ENCODE data around the gene RFPL1.
"Not testable (repeated sequence)": the region's sequence is repeated elsewhere in the genome, so short reads cannot be mapped to it uniquely, and the experiment has no call there.

RFPL1 gene

GRCh38 chr22:29438283-29438682, at the start of gene RFPL1:
TSS of gene RFPL1 (plus strand) at chr22:29438583.
- H3K27ac Mint-ChIP-seq; intact Hi-C loops (cut with micrococcal nuclease); H3K9me3 Mint-ChIP-seq; H3K4me3 Mint-ChIP-seq; H3K36me3 Mint-ChIP-seq (ENCODE audit: low read depth); H3K4me1 Mint-ChIP-seq (ENCODE audit: low read depth): not testable (repeated sequence)
- H3K27me3 Mint-ChIP-seq, result peaks cover 19% of the 10 kb centered on the region

- peaks cover 48% of the 10 kb centered on the region for H3K36me3 Mint-ChIP-seq (ENCODE audit: low read depth)
- peak overlapping the region; percentile 88 for H3K27ac Mint-ChIP-seq
- H3K27me3 Mint-ChIP-seq, result no peaks in the 10 kb centered on the region
- H3K4me3 Mint-ChIP-seq, result peak overlapping the region; percentile 95
- intact Hi-C loops (cut with micrococcal nuclease), result loop anchor here (5.0 kb wide), 2 partner anchors 76 to 89 kb away; no protein-coding TSS in a partner anchor
- H3K9me3 Mint-ChIP-seq, result no peaks in the 10 kb centered on the region
- H3K4me1 Mint-ChIP-seq (ENCODE audit: low read depth), result peaks cover 67% of the 10 kb centered on the region
Measured at GRCh38 chr22:29388759-29389090, 49.7 kb upstream of the RFPL1 start.

DNA sequence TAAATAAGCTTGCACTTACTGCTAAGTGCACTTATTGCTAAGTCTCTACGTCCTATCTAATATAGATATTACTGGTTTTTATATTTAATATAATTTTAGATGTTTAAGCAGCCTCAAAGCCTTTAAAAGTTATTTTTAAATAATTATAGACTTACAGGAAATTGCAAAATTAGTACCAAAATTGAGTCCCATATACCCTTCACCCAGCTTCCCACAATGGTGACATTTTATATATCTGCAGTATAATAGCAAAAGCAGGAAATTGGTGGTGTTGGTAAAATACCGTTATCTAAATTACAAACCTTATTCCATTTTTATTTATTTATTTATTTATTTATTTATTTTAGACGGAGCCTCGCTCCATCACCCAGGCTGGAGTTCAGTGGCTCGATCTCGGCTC, 48.1 kb upstream of the RFPL1 start:
- Mint-ChIP-seq H3K27me3 (no peaks in the 10 kb centered on the region), H3K9me3 (no peaks in the 10 kb centered on the region), H3K27ac (no peak overlapping the region), H3K36me3 (ENCODE audit: low read depth) (peaks cover 33% of the 10 kb centered on the region), H3K4me1 (ENCODE audit: low read depth) (peaks cover 65% of the 10 kb centered on the region), H3K4me3 (no peak overlapping the region)
- intact Hi-C loops (cut with micrococcal nuclease), result no loop called here

GRCh38 chr22:29391546-29391945, 46.8 kb upstream of the RFPL1 start:
- H3K4me3 Mint-ChIP-seq, result no peak overlapping the region
- peaks cover 3% of the 10 kb centered on the region for H3K27me3 Mint-ChIP-seq
- peaks cover 60% of the 10 kb centered on the region for H3K4me1 Mint-ChIP-seq (ENCODE audit: low read depth)
- no peaks in the 10 kb centered on the region for H3K9me3 Mint-ChIP-seq
- peaks cover 20% of the 10 kb centered on the region for H3K36me3 Mint-ChIP-seq (ENCODE audit: low read depth)
- intact Hi-C loops (cut with micrococcal nuclease), result no loop called here
- H3K27ac Mint-ChIP-seq, result peak overlapping the region; percentile 5

DNA sequence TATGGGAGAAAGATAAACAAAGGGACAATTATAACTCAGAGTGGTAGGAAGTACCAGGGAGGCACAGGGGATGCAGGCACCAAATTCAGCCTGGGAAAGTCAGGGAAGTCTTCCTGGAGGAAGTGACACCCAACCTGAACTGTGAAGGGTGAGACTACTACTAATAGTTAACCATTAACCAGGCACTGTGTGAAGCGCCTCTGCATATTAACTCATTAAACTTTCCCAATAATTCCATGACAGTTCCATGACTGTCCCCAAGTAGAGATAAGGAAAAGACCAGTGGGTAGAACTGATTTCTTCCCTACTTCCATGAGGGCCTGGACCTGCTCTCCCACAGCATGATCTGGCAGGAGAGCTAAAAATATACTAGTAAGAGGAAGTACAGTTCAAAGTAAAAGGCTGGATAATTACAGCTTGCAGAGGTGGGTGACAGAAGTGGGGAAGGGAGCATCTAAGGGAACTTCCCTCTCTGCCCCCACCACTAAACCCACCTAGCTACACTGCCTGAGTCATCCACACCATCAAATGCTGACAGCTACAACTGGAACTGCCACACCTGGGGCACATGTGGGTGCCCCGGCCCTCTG, 45.3 kb upstream of the RFPL1 start:
- Mint-ChIP-seq H3K27ac (peak overlapping the region; percentile 70), H3K36me3 (ENCODE audit: low read depth) (peaks cover 4% of the 10 kb centered on the region), H3K27me3 (peaks cover 4% of the 10 kb centered on the region), H3K9me3 (no peaks in the 10 kb centered on the region), H3K4me1 (ENCODE audit: low read depth) (peaks cover 55% of the 10 kb centered on the region), H3K4me3 (no peak overlapping the region)
- intact Hi-C loops (cut with micrococcal nuclease), result no loop called here

GRCh38 chr22:29394931-29395581, 43.3 kb upstream of the RFPL1 start:
- H3K27me3 Mint-ChIP-seq, result peaks cover 4% of the 10 kb centered on the region
- intact Hi-C loops (cut with micrococcal nuclease), result loop anchor here (2.0 kb wide), 1 partner anchor 130 kb away; no protein-coding TSS in a partner anchor
- no peak overlapping the region for H3K4me3 Mint-ChIP-seq
- peaks cover 46% of the 10 kb centered on the region for H3K4me1 Mint-ChIP-seq (ENCODE audit: low read depth)
- peak overlapping the region; percentile 70 for H3K27ac Mint-ChIP-seq
- H3K36me3 Mint-ChIP-seq (ENCODE audit: low read depth), result no peaks in the 10 kb centered on the region
- no peaks in the 10 kb centered on the region for H3K9me3 Mint-ChIP-seq

GRCh38 chr22:29396126-29396525, 42.3 kb upstream of the RFPL1 start:
- intact Hi-C loops (cut with micrococcal nuclease), result no loop called here
- H3K4me3 Mint-ChIP-seq, result no peak overlapping the region
- no peaks in the 10 kb centered on the region for H3K36me3 Mint-ChIP-seq (ENCODE audit: low read depth)
- H3K4me1 Mint-ChIP-seq (ENCODE audit: low read depth), result peaks cover 44% of the 10 kb centered on the region
- H3K27me3 Mint-ChIP-seq, result peaks cover 4% of the 10 kb centered on the region
- no peaks in the 10 kb centered on the region for H3K9me3 Mint-ChIP-seq
- no peak overlapping the region for H3K27ac Mint-ChIP-seq

- Mint-ChIP-seq H3K27ac (no peak overlapping the region), H3K36me3 (ENCODE audit: low read depth) (no peaks in the 10 kb centered on the region), H3K4me1 (ENCODE audit: low read depth) (peaks cover 37% of the 10 kb centered on the region), H3K4me3 (no peak overlapping the region), H3K27me3 (peaks cover 4% of the 10 kb centered on the region), H3K9me3 (no peaks in the 10 kb centered on the region)
- intact Hi-C loops (cut with micrococcal nuclease), result no loop called here
Measured at GRCh38 chr22:29397791-29398190, 40.6 kb upstream of the RFPL1 start.

GRCh38 chr22:29400576-29400975, 37.8 kb upstream of the RFPL1 start:
- no peak overlapping the region for H3K4me3 Mint-ChIP-seq
- H3K9me3 Mint-ChIP-seq, result no peaks in the 10 kb centered on the region
- H3K36me3 Mint-ChIP-seq (ENCODE audit: low read depth), result no peaks in the 10 kb centered on the region
- intact Hi-C loops (cut with micrococcal nuclease), result no loop called here
- H3K4me1 Mint-ChIP-seq (ENCODE audit: low read depth), result peaks cover 11% of the 10 kb centered on the region
- no peak overlapping the region for H3K27ac Mint-ChIP-seq
- H3K27me3 Mint-ChIP-seq, result peaks cover 4% of the 10 kb centered on the region

GRCh38 chr22:29401538-29401937, 36.8 kb upstream of the RFPL1 start:
- H3K36me3 Mint-ChIP-seq (ENCODE audit: low read depth); H3K27ac Mint-ChIP-seq; H3K4me3 Mint-ChIP-seq; H3K9me3 Mint-ChIP-seq; H3K27me3 Mint-ChIP-seq; intact Hi-C loops (cut with micrococcal nuclease); H3K4me1 Mint-ChIP-seq (ENCODE audit: low read depth): not testable (repeated sequence)

DNA sequence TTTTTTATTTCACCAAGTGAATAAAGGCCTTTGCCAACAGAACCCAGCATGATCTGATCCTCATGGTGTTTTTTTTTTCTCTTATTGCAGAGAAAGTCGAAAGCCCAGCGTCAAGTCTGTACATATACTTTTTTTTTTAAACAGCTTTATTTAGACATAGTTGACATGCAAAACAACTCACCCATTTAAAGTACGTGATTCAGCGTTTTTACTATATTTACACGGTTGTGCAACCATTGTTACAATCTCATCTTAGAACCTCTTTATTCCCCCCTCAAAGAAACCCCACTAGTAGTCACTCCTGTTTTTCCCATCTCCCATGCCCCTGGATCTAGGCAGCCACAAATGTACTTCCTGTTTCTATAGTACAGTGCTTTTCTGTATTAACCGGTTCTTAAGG, 29.4 kb upstream of the RFPL1 start:
- peaks cover 37% of the 10 kb centered on the region for H3K4me1 Mint-ChIP-seq (ENCODE audit: low read depth)
- H3K36me3 Mint-ChIP-seq (ENCODE audit: low read depth), result no peaks in the 10 kb centered on the region
- H3K4me3 Mint-ChIP-seq, result no peak overlapping the region
- intact Hi-C loops (cut with micrococcal nuclease), result no loop called here
- H3K27ac Mint-ChIP-seq, result no peak overlapping the region
- no peaks in the 10 kb centered on the region for H3K9me3 Mint-ChIP-seq
- H3K27me3 Mint-ChIP-seq, result no peaks in the 10 kb centered on the region

- H3K9me3 Mint-ChIP-seq; H3K36me3 Mint-ChIP-seq (ENCODE audit: low read depth); intact Hi-C loops (cut with micrococcal nuclease); H3K27me3 Mint-ChIP-seq: not testable (repeated sequence)
- Mint-ChIP-seq H3K27ac (peak overlapping the region; percentile 68), H3K4me1 (ENCODE audit: low read depth) (peaks cover 48% of the 10 kb centered on the region), H3K4me3 (peak overlapping the region; percentile 37)
Measured at GRCh38 chr22:29411569-29412211, 26.7 kb upstream of the RFPL1 start.

DNA sequence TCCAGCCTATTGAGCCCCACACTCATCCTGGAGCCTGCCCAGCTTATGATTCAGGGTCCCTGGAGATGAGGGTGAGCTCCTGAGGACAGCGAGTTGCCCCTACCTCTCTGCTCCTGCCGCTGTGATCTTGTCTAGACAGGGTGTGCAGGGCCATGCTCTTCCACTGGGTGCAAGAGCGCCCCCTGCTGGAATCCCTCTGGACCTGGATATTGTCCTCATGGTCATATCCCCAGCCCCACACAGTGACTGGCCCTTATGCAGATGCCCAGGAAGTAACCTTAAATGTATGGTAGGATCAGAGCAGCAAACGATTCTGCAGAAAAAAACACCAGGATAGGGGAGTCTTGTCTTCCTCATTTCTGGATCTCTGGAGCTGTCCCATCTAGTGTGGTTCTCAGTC, 25.6 kb upstream of the RFPL1 start:
- H3K4me1 Mint-ChIP-seq (ENCODE audit: low read depth), result peaks cover 48% of the 10 kb centered on the region
- H3K9me3 Mint-ChIP-seq; H3K27ac Mint-ChIP-seq; H3K27me3 Mint-ChIP-seq; H3K4me3 Mint-ChIP-seq; intact Hi-C loops (cut with micrococcal nuclease); H3K36me3 Mint-ChIP-seq (ENCODE audit: low read depth): not testable (repeated sequence)

DNA sequence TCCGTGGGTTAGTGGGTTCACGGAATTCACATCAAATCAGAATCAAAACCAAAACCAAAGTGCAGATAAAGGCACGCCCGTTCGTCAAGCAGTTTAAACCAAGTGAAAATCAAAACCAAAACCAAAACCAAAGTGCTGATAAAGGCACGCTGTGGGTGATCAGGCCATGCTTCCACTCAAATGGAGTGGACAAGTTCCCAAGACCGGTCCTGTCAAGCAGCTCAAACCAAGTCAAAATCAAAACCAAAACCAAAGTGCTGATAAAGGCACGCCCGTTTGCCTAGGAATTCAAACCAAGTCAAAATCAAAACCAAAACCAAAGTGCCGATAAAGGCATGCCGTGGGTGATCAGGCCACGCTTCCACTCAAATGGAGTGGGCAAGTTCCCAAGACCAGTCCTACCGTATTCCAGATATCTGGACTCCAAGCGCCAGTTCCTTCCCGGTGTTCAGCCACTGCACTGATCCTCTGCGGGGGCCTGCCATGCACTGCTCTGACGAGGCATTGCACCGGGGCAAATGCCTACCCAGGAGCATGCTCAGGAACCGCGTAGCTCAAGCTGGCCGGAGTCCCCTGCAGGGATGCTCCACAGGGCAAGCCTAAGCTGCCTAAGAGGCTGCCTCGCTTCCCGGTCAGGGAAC, 23.3 kb upstream of the RFPL1 start:
- H3K36me3 Mint-ChIP-seq (ENCODE audit: low read depth); H3K27me3 Mint-ChIP-seq; intact Hi-C loops (cut with micrococcal nuclease); H3K9me3 Mint-ChIP-seq: not testable (repeated sequence)
- Mint-ChIP-seq H3K4me1 (ENCODE audit: low read depth) (peaks cover 33% of the 10 kb centered on the region), H3K4me3 (peak overlapping the region; percentile 78), H3K27ac (peak overlapping the region; percentile 81)
